Measurements from ENCODE around the gene MYO15A. TPM values are rescaled to one million over a fixed set of nuclear protein-coding genes. Genes with fewer than 3 reads are reported as not detected.

Gene MYO15A
- total and polyA plus RNA-seq, 2 of the 4 experiments (the other 2 are of a cell fraction): 0.18 to 1.1 TPM

GRCh38 chr17:18105027-18105426, 3.5 kb upstream of the MYO15A start:
- Histone ChIP-seq H2BK120ac (ENCODE audit: low read depth, low read length) (no peak overlapping the region), H4K8ac (ENCODE audit: low read depth in 2 of 2, low read length in 2 of 2) (no peak overlapping the region), H4K91ac (ENCODE audit: insufficient read depth, low read depth, low read length) (no peak overlapping the region), H2BK20ac (ENCODE audit: low read depth, low read length) (no peak overlapping the region), H2AFZ (replicated peaks; ENCODE audit: low read length, poor library complexity) (no peak overlapping the region), H3K4me1 (ENCODE audit: control insufficient read depth, insufficient read depth, low read length) (no peaks in the 10 kb centered on the region), H4K20me1 (ENCODE audit: insufficient read depth, low read length) (no peaks in the 10 kb centered on the region), H3K4me2 (ENCODE audit: low read depth, low read length) (no peak overlapping the region), H2BK15ac (ENCODE audit: low read depth, low read length) (no peak overlapping the region), H3K79me1 (ENCODE audit: low read depth in 1 of 2, low read length in 2 of 2) (no peaks in the 10 kb centered on the region), H3K18ac (ENCODE audit: low read depth, low read length) (no peak overlapping the region), H3K23ac (ENCODE audit: low read depth, low read length) (no peak overlapping the region), H3K27me3 (ENCODE audit: control insufficient read depth, insufficient read depth, low read length) (no peaks in the 10 kb centered on the region), H4K5ac (ENCODE audit: low read depth, low read length) (no peak overlapping the region), H3K4ac (ENCODE audit: low read depth, low read length) (no peak overlapping the region), H3K14ac (replicated peaks; ENCODE audit: low read depth, low read length) (no peak overlapping the region), H3K27ac (ENCODE audit: insufficient read depth, low read length) (no peak overlapping the region), H2BK5ac (ENCODE audit: low read depth, low read length, poor library complexity, severe bottlenecking) (no peak overlapping the region), H3K36me3 (ENCODE audit: control insufficient read depth, insufficient read depth, low read length) (peaks cover 54% of the 10 kb centered on the region), H3K56ac (ENCODE audit: extremely low read depth, insufficient read depth, low read length) (no peak overlapping the region), H3K9me3 (ENCODE audit: control insufficient read depth, insufficient read depth, low read length) (no peaks in the 10 kb centered on the region), H2AK5ac (ENCODE audit: low read depth, low read length) (no peak overlapping the region), H3K4me3 (ENCODE audit: insufficient read depth, low read depth, low read length) (no peak overlapping the region), H3K9me1 (ENCODE audit: insufficient read depth, low read length) (peaks cover 5% of the 10 kb centered on the region; the same call in 1 of the 2 replicates), H2AK9ac (replicated peaks; ENCODE audit: low read depth, low read length, poor library complexity) (peak overlapping the region; percentile 14), H3K9ac (ENCODE audit: low read depth, low read length) (no peak overlapping the region)
- no peak for TF ChIP-seq ELK1 (IDR thresholded peaks at IDR 0.05; ENCODE audit: borderline replicate concordance, low read depth, low read length)
- TF ChIP-seq USF2 (IDR thresholded peaks at IDR 0.05; ENCODE audit: low read depth, low read length): no peak
- TF ChIP-seq CEBPB (IDR thresholded peaks at IDR 0.05; ENCODE audit: low read depth, low read length): no peak
- TF ChIP-seq CHD1 (IDR thresholded peaks at IDR 0.05; ENCODE audit: low read depth, low read length): no peak
- no peak for TF ChIP-seq MAZ (IDR thresholded peaks at IDR 0.05; ENCODE audit: borderline replicate concordance, low read depth, low read length)
- no peak for TF ChIP-seq SMC3 (IDR thresholded peaks at IDR 0.05; ENCODE audit: low read depth, low read length)
- TF ChIP-seq BHLHE40 (IDR thresholded peaks at IDR 0.05; ENCODE audit: low read depth, low read length): no peak
- no peak for TF ChIP-seq RFX5 (IDR thresholded peaks at IDR 0.05; ENCODE audit: low read depth, low read length)
- no peak for TF ChIP-seq RAD21 (IDR thresholded peaks at IDR 0.05; ENCODE audit: low read length)
- no peak for TF ChIP-seq POLR2A (IDR thresholded peaks at IDR 0.05; ENCODE audit: low read depth, low read length)
- DNase-seq (no peak), ATAC-seq (ENCODE audit: low read depth) (no peak)
- dilution Hi-C loops (cut with HindIII; ENCODE audit: low sequenced_read_pairs, unreplicated experiment) (no loop called here), in situ Hi-C loops (cut with MboI; ENCODE audit: low sequenced_read_pairs) (no loop called here), intact Hi-C loops (cut with micrococcal nuclease) (no loop called here)
- ChIA-PET CTCF (no interaction called here), POLR2A (ENCODE audit: unreplicated experiment) (no interaction called here)
- BruUV-seq (replicated peaks): no TSS peak
- WGBS, 2 experiments (ENCODE audit: extremely low coverage in 2 of 2, insufficient read length in 1 of 2): no CpG with 5 or more reads among the region's 3 CpGs
